H9 (cell line): ENCODE measurements around the gene COX4I2. TPM values are rescaled to one million over a fixed set of nuclear protein-coding genes. Genes with fewer than 3 reads are reported as not detected.
A peak's percentile ranks its signal among the peaks of the same experiment; 100 is the strongest.

Source experiments
- DNase-seq: peaks from one replicate; pipeline ENCODE4 v3.0.0-alpha.2; 2017
- H2AFZ ChIP-seq: one replicate; pipeline ENCODE4 v1.6.1; 2013; ENCODE audit warnings: mild to moderate bottlenecking, low read length, control low read depth, moderate library complexity
- H2AK5ac ChIP-seq: 2 replicates; pipeline ENCODE4 v1.6.1; 2013; ENCODE audit warnings: low read length, control low read depth, mixed read lengths; ENCODE audit not compliant: insufficient read length
- H2BK120ac ChIP-seq: one replicate; pipeline ENCODE4 v1.6.1; 2013; ENCODE audit warnings: low read depth, mild to moderate bottlenecking, low read length, control low read depth, inconsistent platforms; ENCODE audit not compliant: poor library complexity, severe bottlenecking
- H2BK12ac ChIP-seq: 2 replicates; pipeline ENCODE4 v1.6.1; 2013; ENCODE audit warnings: low read length, control low read depth, mixed read lengths, low read depth; ENCODE audit not compliant: insufficient read length
- H2BK15ac ChIP-seq: 2 replicates; pipeline ENCODE4 v1.6.1; 2013; ENCODE audit warnings: low read depth, low read length, control low read depth
- H2BK20ac ChIP-seq: one replicate; pipeline ENCODE4 v1.6.1; 2013; ENCODE audit warnings: low read depth, mild to moderate bottlenecking, low read length, control low read depth, inconsistent platforms; ENCODE audit not compliant: poor library complexity, severe bottlenecking
- H2BK5ac ChIP-seq: 2 replicates; pipeline ENCODE4 v1.6.1; 2013; ENCODE audit warnings: low read length, control low read depth, mixed read lengths; ENCODE audit not compliant: insufficient read length
- H3K14ac ChIP-seq: 2 replicates; pipeline ENCODE4 v1.6.1; 2013; ENCODE audit warnings: low read length, control low read depth; ENCODE audit not compliant: insufficient read depth
- H3K18ac ChIP-seq: 2 replicates; pipeline ENCODE4 v1.6.1; 2013; ENCODE audit warnings: low read depth, mild to moderate bottlenecking, mixed read lengths, low read length, control low read depth; ENCODE audit not compliant: insufficient read length
- H3K23ac ChIP-seq: 2 replicates; pipeline ENCODE4 v1.6.1; 2013; ENCODE audit warnings: low read length, control low read depth, mixed read lengths, low read depth; ENCODE audit not compliant: insufficient read length
- H3K23me2 ChIP-seq: 2 replicates; pipeline ENCODE4 v1.6.1; 2013; ENCODE audit warnings: low read depth, mild to moderate bottlenecking, mixed read lengths, low read length, control low read depth; ENCODE audit not compliant: insufficient read length, poor library complexity, severe bottlenecking
- H3K27ac ChIP-seq: 2 replicates; pipeline ENCODE4 v1.5.1; 2013; ENCODE audit warnings: low read length, control low read depth, mixed read lengths, low read depth; ENCODE audit not compliant: insufficient read length
- H3K27me3 ChIP-seq: 2 replicates; pipeline ENCODE4 v1.6.1; 2013; ENCODE audit warnings: low read length, control low read depth, inconsistent platforms; ENCODE audit not compliant: insufficient read depth
- H3K4ac ChIP-seq: 2 replicates; pipeline ENCODE4 v1.6.1; 2013; ENCODE audit warnings: low read depth, mild to moderate bottlenecking, control low read depth, inconsistent platforms, low read length, moderate library complexity
- H3K4me1 ChIP-seq: 2 replicates; pipeline ENCODE4 v1.6.1; 2013; ENCODE audit warnings: low read length, control low read depth, inconsistent platforms; ENCODE audit not compliant: insufficient read depth
- H3K4me2 ChIP-seq: 2 replicates; pipeline ENCODE4 v1.6.1; 2013; ENCODE audit warnings: low read length, control low read depth, mixed read lengths; ENCODE audit not compliant: insufficient read length, insufficient read depth
- H3K56ac ChIP-seq: 2 replicates; pipeline ENCODE4 v1.6.1; 2013; ENCODE audit warnings: low read depth, mild to moderate bottlenecking, mixed read lengths, low read length, control low read depth; ENCODE audit not compliant: insufficient read length
- H3K79me1 ChIP-seq: 2 replicates; pipeline ENCODE4 v1.6.1; 2013; ENCODE audit warnings: low read depth, mild to moderate bottlenecking, moderate library complexity, low read length, control low read depth, inconsistent platforms; ENCODE audit not compliant: insufficient read depth, poor library complexity, severe bottlenecking
- H3K79me2 ChIP-seq: 2 replicates; pipeline ENCODE4 v1.6.1; 2013; ENCODE audit warnings: low read length, control low read depth, inconsistent platforms; ENCODE audit not compliant: insufficient read depth
- H3K9ac ChIP-seq: 2 replicates; pipeline ENCODE4 v1.6.1; 2013; ENCODE audit warnings: low read length, control low read depth, mixed read lengths; ENCODE audit not compliant: insufficient read length; ENCODE audit errors: extremely low read depth
- H3K9me3 ChIP-seq: one replicate; pipeline ENCODE4 v1.6.1; 2013; ENCODE audit warnings: low read depth, low read length, inconsistent platforms; ENCODE audit not compliant: control insufficient read depth
- H3T11ph ChIP-seq: one replicate; pipeline ENCODE4 v1.6.1; 2013; ENCODE audit warnings: mild to moderate bottlenecking, low read length, control low read depth, inconsistent platforms
- H4K20me1 ChIP-seq: one replicate; pipeline ENCODE4 v1.6.1; 2013; ENCODE audit not compliant: control insufficient read depth, insufficient read length, insufficient read depth
- H4K5ac ChIP-seq: 2 replicates; pipeline ENCODE4 v1.6.1; 2013; ENCODE audit warnings: low read depth, mild to moderate bottlenecking, mixed read lengths, low read length, control low read depth; ENCODE audit not compliant: insufficient read length
- H4K8ac ChIP-seq: replicated peaks from 2 replicates; pipeline ENCODE4 v1.6.1; 2013; ENCODE audit warnings: low read length, control low read depth, mixed read lengths, low read depth; ENCODE audit not compliant: insufficient read length
- H4K91ac ChIP-seq: 2 replicates; pipeline ENCODE4 v1.6.1; 2013; ENCODE audit warnings: low read depth, mild to moderate bottlenecking, moderate library complexity, mixed read lengths, low read length, control low read depth; ENCODE audit not compliant: insufficient read length
- H3K27ac Mint-ChIP-seq, 3 experiments: 2 replicates in 2 of 3; 3 replicates in 1 of 3; pipeline ENCODE4 v1.8.0; 2020 to 2021; ENCODE audit warnings: mixed read lengths in 3 of 3, mild to moderate bottlenecking in 1 of 3, moderate library complexity in 1 of 3
- H3K27me3 Mint-ChIP-seq: 2 replicates; pipeline ENCODE4 v1.8.0; 2021; ENCODE audit warnings: low read depth, mild to moderate bottlenecking, moderate library complexity, mixed read lengths
- H3K36me3 Mint-ChIP-seq, 3 experiments: 2 replicates in 2 of 3; 3 replicates in 1 of 3; pipeline ENCODE4 v1.8.0; 2020 to 2021; ENCODE audit warnings: low read depth in 3 of 3, mixed read lengths in 3 of 3; ENCODE audit not compliant: insufficient read depth in 1 of 3
- H3K4me1 Mint-ChIP-seq, 2 experiments: 2 replicates each; pipeline ENCODE4 v1.8.0; 2020; ENCODE audit warnings: mixed read lengths in 2 of 2
- H3K4me3 Mint-ChIP-seq, 2 experiments: 2 replicates in 1 of 2; 3 replicates in 1 of 2; pipeline ENCODE4 v1.8.0; 2020 to 2021; ENCODE audit warnings: mild to moderate bottlenecking in 2 of 2, mixed read lengths in 2 of 2, moderate library complexity in 1 of 2
- H3K9me3 Mint-ChIP-seq, 2 experiments: 2 replicates in 1 of 2; 3 replicates in 1 of 2; pipeline ENCODE4 v1.8.0; 2020; ENCODE audit warnings: mild to moderate bottlenecking in 2 of 2, mixed read lengths in 2 of 2, moderate library complexity in 1 of 2
- WGBS: extraction: QIAGEN DNeasy Blood & Tissue Kit; methylation state at CpG from one replicate; pipeline ENCODE4 v1.1.7; 2013; ENCODE audit warnings: missing lambda C conversion rate, low lambda C conversion rate, mixed read lengths; ENCODE audit not compliant: insufficient read length; ENCODE audit errors: extremely low coverage; 5-methylcytosine and 5-hydroxymethylcytosine counted together
- total RNA-seq: library from RNA; stranded (reverse); gene quantifications from 2 replicates; pipeline ENCODE4 v1.2.1, GENCODE V29; 2021
- TF ChIP-seq, protein P1 (sequence below): fragments of 200-600 bp; sonication (generic); conservative IDR thresholded peaks from 3 replicates; pipeline ENCODE4 v1.8.0; 2021; ENCODE audit warnings: antibody characterized with exemption, mild to moderate bottlenecking

The COX4I2 gene
- total RNA-seq, 1 experiment from 2014 or later = not detected

- Histone ChIP-seq H3K9ac (no peak overlapping the region), H4K91ac (no peak overlapping the region), H2BK5ac (no peak overlapping the region), H3K27me3 (no peaks in the 10 kb centered on the region), H3K4ac (no peak overlapping the region), H3K14ac (no peak overlapping the region; the same call in 1 of the 2 replicates), H3K4me2 (no peak overlapping the region), H3K23ac (no peak overlapping the region), H2BK15ac (no peak overlapping the region), H4K5ac (no peak overlapping the region), H3K56ac (no peak overlapping the region), H3K9me3 (no peaks in the 10 kb centered on the region), H3K4me1 (peaks cover 7% of the 10 kb centered on the region; the same call in 1 of the 2 replicates), H3K23me2 (no peaks in the 10 kb centered on the region), H3K79me1 (no peaks in the 10 kb centered on the region), H2BK20ac (no peak overlapping the region), H2BK12ac (no peak overlapping the region), H2AFZ (no peak overlapping the region), H2AK5ac (no peak overlapping the region), H3T11ph (no peak overlapping the region), H2BK120ac (no peak overlapping the region), H4K8ac (no peak overlapping the region), H3K79me2 (no peaks in the 10 kb centered on the region), H3K27ac (no peak overlapping the region), H4K20me1 (no peaks in the 10 kb centered on the region), H3K18ac (peak overlapping the region; percentile 69)
- Mint-ChIP-seq H3K4me1 (peaks cover 51 to 55% of the 10 kb centered on the region in 2 experiments), H3K27ac (peak overlapping the region; percentile 68 to 96 (median 69)), H3K27me3 (no peaks in the 10 kb centered on the region; the same call in 1 of the 2 replicates), H3K9me3 (no peaks in the 10 kb centered on the region; a peak in 3 of 5 replicates), H3K4me3 (no peak overlapping the region; a peak in 1 of 5 replicates), H3K36me3 (no peaks in the 10 kb centered on the region; a peak in 1 of 7 replicates)
- TF ChIP-seq, protein P1, sequence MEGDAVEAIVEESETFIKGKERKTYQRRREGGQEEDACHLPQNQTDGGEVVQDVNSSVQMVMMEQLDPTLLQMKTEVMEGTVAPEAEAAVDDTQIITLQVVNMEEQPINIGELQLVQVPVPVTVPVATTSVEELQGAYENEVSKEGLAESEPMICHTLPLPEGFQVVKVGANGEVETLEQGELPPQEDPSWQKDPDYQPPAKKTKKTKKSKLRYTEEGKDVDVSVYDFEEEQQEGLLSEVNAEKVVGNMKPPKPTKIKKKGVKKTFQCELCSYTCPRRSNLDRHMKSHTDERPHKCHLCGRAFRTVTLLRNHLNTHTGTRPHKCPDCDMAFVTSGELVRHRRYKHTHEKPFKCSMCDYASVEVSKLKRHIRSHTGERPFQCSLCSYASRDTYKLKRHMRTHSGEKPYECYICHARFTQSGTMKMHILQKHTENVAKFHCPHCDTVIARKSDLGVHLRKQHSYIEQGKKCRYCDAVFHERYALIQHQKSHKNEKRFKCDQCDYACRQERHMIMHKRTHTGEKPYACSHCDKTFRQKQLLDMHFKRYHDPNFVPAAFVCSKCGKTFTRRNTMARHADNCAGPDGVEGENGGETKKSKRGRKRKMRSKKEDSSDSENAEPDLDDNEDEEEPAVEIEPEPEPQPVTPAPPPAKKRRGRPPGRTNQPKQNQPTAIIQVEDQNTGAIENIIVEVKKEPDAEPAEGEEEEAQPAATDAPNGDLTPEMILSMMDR = no peak
- no peak for DNase-seq
- no CpG with 5 or more reads among the region's 13 CpGs for WGBS
Measured at GRCh38 chr20:31594002-31594557, 43.6 kb upstream of the COX4I2 start.
